AG04450 (cell line): ENCODE measurements around the gene ITGB2. TPM values are rescaled to one million over a fixed set of nuclear protein-coding genes. Genes with fewer than 3 reads are reported as not detected.

Experiments
- CTCF ChIA-PET: fragments of 300-600, 350-600 bp; formaldehyde crosslinking; extraction: SDS; loops from one replicate; lab custom pipeline; 2022; ENCODE audit warnings: antibody characterized with exemption, inconsistent platforms; lab: Charles Lee
- POLR2A ChIA-PET: fragments of 350-600 bp; formaldehyde crosslinking; extraction: SDS; loops from one replicate; lab custom pipeline; 2021; ENCODE audit warnings: antibody characterized with exemption, inconsistent platforms; lab: Yijun Ruan, JAX
- DNase-seq: peaks from one replicate; pipeline ENCODE4 v3.0.0-alpha.2; 2011; ENCODE audit warnings: low read depth, low spot score
- H3K27ac ChIP-seq: one replicate; pipeline ENCODE4 v1.5.1; 2012; ENCODE audit warnings: low read depth, low read length, control low read depth
- H3K27me3 ChIP-seq: one replicate; pipeline ENCODE4 v1.6.0; 2012; ENCODE audit warnings: low read length; ENCODE audit not compliant: control insufficient read depth, insufficient read depth
- H3K4me3 ChIP-seq: 2 replicates; pipeline ENCODE4 v1.5.1; 2011; ENCODE audit warnings: mild to moderate bottlenecking, low read depth, low read length, control low read depth
- H3K9me3 ChIP-seq: 2 replicates; pipeline ENCODE4 v1.5.1; 2012; ENCODE audit warnings: low read length; ENCODE audit not compliant: control insufficient read depth, insufficient read depth
- CTCF ChIP-seq: IDR thresholded peaks from 2 replicates; pipeline ENCODE4 v1.5.1; 2011; ENCODE audit warnings: low read depth, low read length, control low read depth, inconsistent platforms
- polyA plus RNA-seq: library from polyadenylated mRNA; depleted of rRNA; stranded (reverse); fragments of >200 nt; gene quantifications from 2 replicates; pipeline ENCODE4 v1.2.3, GENCODE V29; 2011

The ITGB2 gene
- polyA plus RNA-seq, 1 experiment = 0.04 TPM

DNA sequence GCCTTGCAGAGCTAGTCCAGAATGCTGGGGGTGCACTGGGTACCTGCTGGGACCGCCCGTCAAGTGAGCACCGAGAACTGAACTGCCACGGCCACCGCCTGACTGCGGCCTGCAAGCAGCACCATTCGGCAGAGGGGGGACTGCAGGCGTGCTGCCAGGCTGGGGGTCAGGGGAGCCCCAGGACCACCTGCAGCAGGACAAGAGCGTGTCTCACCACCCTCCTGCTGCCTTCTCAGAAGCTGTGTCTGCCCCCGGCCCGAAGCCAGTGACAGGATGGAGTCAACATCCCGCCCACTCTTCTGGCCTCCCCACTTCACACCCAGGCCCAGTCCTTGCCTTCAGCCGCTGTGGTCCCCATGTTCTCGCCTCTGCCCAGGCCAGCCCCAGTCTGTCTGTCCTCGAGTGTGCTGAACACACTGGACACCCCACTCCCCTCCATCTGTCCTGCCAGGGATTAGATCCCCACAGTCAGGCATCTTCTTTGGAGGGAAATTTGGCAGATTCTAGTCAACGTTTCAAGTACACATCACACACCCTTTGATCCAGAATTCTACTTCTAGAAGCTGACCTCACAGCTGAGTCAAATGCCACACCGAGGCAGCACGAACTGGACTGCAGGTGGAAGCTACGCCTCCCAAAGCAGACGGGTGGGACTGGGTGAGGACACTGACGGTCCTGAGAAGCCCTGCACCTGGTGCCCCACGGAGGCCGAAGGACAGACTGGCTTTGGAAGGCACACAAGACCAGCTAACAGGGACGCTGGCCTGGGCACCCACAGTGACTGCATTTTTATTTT is 73.2 kb downstream of the ITGB2 start:
- CTCF ChIA-PET = no interaction called here
- no peak for TF ChIP-seq CTCF
- H3K27ac ChIP-seq = no peak overlapping the region
- POLR2A ChIA-PET = no interaction called here
- H3K27me3 ChIP-seq = peaks cover 15% of the 10 kb centered on the region
- DNase-seq = no peak
- no peak overlapping the region for H3K4me3 ChIP-seq
- no peaks in the 10 kb centered on the region; the same call in 1 of the 2 replicates for H3K9me3 ChIP-seq

GRCh38 chr21:44846485-44847260 is 74.0 kb downstream of the ITGB2 start:
- H3K4me3 ChIP-seq = no peak overlapping the region
- peak overlapping the region; percentile 21 for H3K27ac ChIP-seq
- DNase-seq = no peak
- peaks cover 20% of the 10 kb centered on the region for H3K27me3 ChIP-seq
- no peaks in the 10 kb centered on the region; the same call in 1 of the 2 replicates for H3K9me3 ChIP-seq
- ChIA-PET CTCF (interaction anchor here (0.6 to 1.0 kb wide), 4 partner anchors 11 to 86 kb away, joined by 3 to 5 read pairs (median 4); no protein-coding TSS in a partner anchor), POLR2A (no interaction called here)
- no peak for TF ChIP-seq CTCF

- ChIA-PET CTCF (interaction anchor here (0.6 to 1.0 kb wide), 3 partner anchors 12 to 46 kb away, joined by 3 to 4 read pairs (median 3); no protein-coding TSS in a partner anchor), POLR2A (no interaction called here)
- Histone ChIP-seq H3K9me3 (no peaks in the 10 kb centered on the region; the same call in 1 of the 2 replicates), H3K4me3 (peak overlapping the region; percentile 49), H3K27ac (no peak overlapping the region), H3K27me3 (peaks cover 25% of the 10 kb centered on the region)
- no peak for TF ChIP-seq CTCF
- no peak for DNase-seq
Measured at GRCh38 chr21:44846224-44846484, 74.5 kb downstream of the ITGB2 start.

- DNase-seq = no peak
- ChIA-PET POLR2A (no interaction called here), CTCF (interaction anchor here (0.6 to 1.0 kb wide), 4 partner anchors 12 to 47 kb away, joined by 3 to 4 read pairs (median 3); no protein-coding TSS in a partner anchor)
- peaks cover 28% of the 10 kb centered on the region for H3K27me3 ChIP-seq
- H3K4me3 ChIP-seq = peak overlapping the region; percentile 49
- no peak overlapping the region for H3K27ac ChIP-seq
- no peaks in the 10 kb centered on the region; the same call in 1 of the 2 replicates for H3K9me3 ChIP-seq
- TF ChIP-seq CTCF = peak; percentile 44
Measured at GRCh38 chr21:44845418-44846223, 75.1 kb downstream of the ITGB2 start.
